Neural cell (in vitro differentiated cells): Measurements from ENCODE around the gene ATP13A2. TPM values are rescaled to one million over a fixed set of nuclear protein-coding genes. Genes with fewer than 3 reads are reported as not detected.

Experiments used
- H2AFZ ChIP-seq: fragments of 200-600, 300-800 bp; sonication (generic), shearing (Covaris generic); 2 replicates; pipeline ENCODE4 v1.6.0; 2014; ENCODE audit warnings: low read depth, mild to moderate bottlenecking, antibody characterized with exemption, low read length, moderate library complexity
- H3F3A ChIP-seq: fragments of 200-600 bp; shearing (Covaris generic); 2 replicates; pipeline ENCODE4 v1.6.1; 2016; ENCODE audit warnings: mild to moderate bottlenecking, moderate library complexity, mixed read lengths, antibody characterized with exemption, low read length; ENCODE audit not compliant: insufficient read depth, poor library complexity, severe bottlenecking
- H3K27ac ChIP-seq: fragments of 200-600, 300-800 bp; sonication (generic), shearing (Covaris generic); 2 replicates; pipeline ENCODE4 v1.5.1; 2014; ENCODE audit warnings: mild to moderate bottlenecking, low read length, moderate library complexity
- H3K27me3 ChIP-seq: fragments of 300-800, 200-600 bp; sonication (generic), shearing (Covaris generic); 2 replicates; pipeline ENCODE4 v1.6.0; 2014; ENCODE audit warnings: mild to moderate bottlenecking, low read depth, low read length, moderate library complexity; ENCODE audit not compliant: insufficient read depth
- H3K36me3 ChIP-seq: fragments of 300-800, 200-600 bp; sonication (generic), shearing (Covaris generic); 2 replicates; pipeline ENCODE4 v1.5.1; 2014; ENCODE audit warnings: mild to moderate bottlenecking, antibody characterized with exemption, low read length, moderate library complexity; ENCODE audit not compliant: insufficient read depth
- H3K4me2 ChIP-seq: fragments of 300-800, 200-600 bp; sonication (generic), shearing (Covaris generic); 2 replicates; pipeline ENCODE4 v1.6.0; 2014; ENCODE audit warnings: mild to moderate bottlenecking, low read length
- H3K4me3 ChIP-seq: fragments of 300-800, 200-600 bp; sonication (generic), shearing (Covaris generic); 2 replicates; pipeline ENCODE4 v1.5.1; 2014; ENCODE audit warnings: mild to moderate bottlenecking, low read length, moderate library complexity
- H3K79me2 ChIP-seq: fragments of 200-600 bp; shearing (Covaris generic); replicated peaks from 2 replicates; pipeline ENCODE4 v1.6.0; 2014; ENCODE audit warnings: mild to moderate bottlenecking, low read length, moderate library complexity; ENCODE audit not compliant: insufficient read depth
- H3K9ac ChIP-seq: fragments of 300-800, 200-600 bp; sonication (generic), shearing (Covaris generic); 2 replicates; pipeline ENCODE4 v1.6.1; 2016; ENCODE audit warnings: mild to moderate bottlenecking, low read length, mixed read lengths
- H3K9me2 ChIP-seq: fragments of 200-600 bp; shearing (Covaris generic); 2 replicates; pipeline ENCODE4 v1.6.1; 2016; ENCODE audit warnings: mild to moderate bottlenecking, low read length, mixed read lengths; ENCODE audit not compliant: insufficient read depth
- H3K9me3 ChIP-seq: fragments of 200-600, 300-800 bp; sonication (generic), shearing (Covaris generic); 2 replicates; pipeline ENCODE4 v1.6.1; 2016; ENCODE audit warnings: mild to moderate bottlenecking, mixed run types, low read length, moderate library complexity, mixed read lengths
- H4K20me1 ChIP-seq: fragments of 200-600 bp; shearing (Covaris generic); 2 replicates; pipeline ENCODE4 v1.6.1; 2016; ENCODE audit warnings: mild to moderate bottlenecking, mixed run types; ENCODE audit not compliant: insufficient read depth
- EP300 ChIP-seq: fragments of 450-650 bp; conservative IDR thresholded peaks from 2 replicates; pipeline ENCODE4 v1.6.1; 2014; ENCODE audit warnings: antibody characterized with exemption, mild to moderate bottlenecking, moderate library complexity; ENCODE audit not compliant: poor library complexity, severe bottlenecking
- EZH2 ChIP-seq: fragments of 200-600, 300-800 bp; shearing (Covaris generic), sonication (generic); IDR thresholded peaks from 2 replicates; pipeline ENCODE4 v1.6.1; 2014; ENCODE audit warnings: antibody characterized with exemption, low read length, borderline replicate concordance, mild to moderate bottlenecking; ENCODE audit not compliant: insufficient read depth, poor library complexity, severe bottlenecking
- MXI1 ChIP-seq: fragments of 450-650 bp; conservative IDR thresholded peaks from 2 replicates; pipeline ENCODE4 v1.6.1; 2014; ENCODE audit warnings: antibody characterized with exemption, mild to moderate bottlenecking; ENCODE audit not compliant: poor library complexity, severe bottlenecking
- POLR2AphosphoS5 ChIP-seq: IDR thresholded peaks from 2 replicates; pipeline ENCODE4 v1.6.1; 2012
- RAD21 ChIP-seq: fragments of 450-650 bp; conservative IDR thresholded peaks from 2 replicates; pipeline ENCODE4 v1.6.1; 2014; ENCODE audit warnings: antibody characterized with exemption, mild to moderate bottlenecking, moderate library complexity
- SMC3 ChIP-seq: fragments of 450-650 bp; conservative IDR thresholded peaks from 2 replicates; pipeline ENCODE4 v1.6.1; 2014; ENCODE audit warnings: antibody characterized with exemption, mild to moderate bottlenecking, moderate library complexity; ENCODE audit not compliant: poor library complexity
- TAF1 ChIP-seq: IDR thresholded peaks from 2 replicates; pipeline ENCODE4 v1.6.1; 2012; ENCODE audit warnings: low read depth
- polyA plus RNA-seq: library from polyadenylated mRNA; depleted of rRNA; stranded (reverse); fragments of >200 nt; gene quantifications from 2 replicates; pipeline ENCODE4 v1.2.3, GENCODE V29; 2014
- TF ChIP-seq, protein P1 (sequence below): IDR thresholded peaks from 2 replicates; pipeline ENCODE4 v1.6.1; 2012; ENCODE audit warnings: borderline replicate concordance
- TF ChIP-seq, protein P2 (sequence below): fragments of 450-650 bp; IDR thresholded peaks from 2 replicates; pipeline ENCODE4 v1.5.1; 2014; ENCODE audit warnings: antibody characterized with exemption, mild to moderate bottlenecking, moderate library complexity; ENCODE audit not compliant: poor library complexity, severe bottlenecking

The ATP13A2 gene
- polyA plus RNA-seq, 1 donor from 2014 or later = 43.3 TPM

DNA sequence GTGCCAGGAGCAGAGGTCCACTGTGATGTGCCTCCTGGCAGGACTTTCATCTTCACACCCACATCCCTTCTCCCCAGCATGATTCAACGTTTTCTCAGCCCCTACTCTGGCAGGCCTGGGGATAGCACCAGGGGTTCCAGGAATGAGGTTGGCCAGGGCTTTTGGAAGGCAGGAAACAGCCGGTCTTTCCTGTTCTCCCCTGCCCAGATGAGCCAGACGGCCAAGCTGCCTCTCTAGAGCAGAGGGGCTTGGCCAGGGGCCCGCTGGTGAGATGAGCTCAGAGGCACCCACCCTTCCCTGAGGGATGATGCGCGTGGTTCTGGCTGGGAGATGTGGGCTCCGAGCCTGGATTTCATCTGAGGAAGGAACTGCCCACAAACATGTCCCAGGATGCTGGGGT lies 27.0 kb downstream of the ATP13A2 start:
- Histone ChIP-seq H4K20me1 (no peaks in the 10 kb centered on the region), H2AFZ (no peak overlapping the region), H3K36me3 (no peaks in the 10 kb centered on the region), H3K4me3 (no peak overlapping the region), H3F3A (no peaks in the 10 kb centered on the region), H3K9me3 (no peaks in the 10 kb centered on the region), H3K27ac (no peak overlapping the region), H3K9me2 (no peaks in the 10 kb centered on the region), H3K9ac (no peak overlapping the region), H3K4me2 (no peak overlapping the region), H3K79me2 (peaks cover 4% of the 10 kb centered on the region), H3K27me3 (peaks cover 4% of the 10 kb centered on the region)
- TF ChIP-seq, protein P1, sequence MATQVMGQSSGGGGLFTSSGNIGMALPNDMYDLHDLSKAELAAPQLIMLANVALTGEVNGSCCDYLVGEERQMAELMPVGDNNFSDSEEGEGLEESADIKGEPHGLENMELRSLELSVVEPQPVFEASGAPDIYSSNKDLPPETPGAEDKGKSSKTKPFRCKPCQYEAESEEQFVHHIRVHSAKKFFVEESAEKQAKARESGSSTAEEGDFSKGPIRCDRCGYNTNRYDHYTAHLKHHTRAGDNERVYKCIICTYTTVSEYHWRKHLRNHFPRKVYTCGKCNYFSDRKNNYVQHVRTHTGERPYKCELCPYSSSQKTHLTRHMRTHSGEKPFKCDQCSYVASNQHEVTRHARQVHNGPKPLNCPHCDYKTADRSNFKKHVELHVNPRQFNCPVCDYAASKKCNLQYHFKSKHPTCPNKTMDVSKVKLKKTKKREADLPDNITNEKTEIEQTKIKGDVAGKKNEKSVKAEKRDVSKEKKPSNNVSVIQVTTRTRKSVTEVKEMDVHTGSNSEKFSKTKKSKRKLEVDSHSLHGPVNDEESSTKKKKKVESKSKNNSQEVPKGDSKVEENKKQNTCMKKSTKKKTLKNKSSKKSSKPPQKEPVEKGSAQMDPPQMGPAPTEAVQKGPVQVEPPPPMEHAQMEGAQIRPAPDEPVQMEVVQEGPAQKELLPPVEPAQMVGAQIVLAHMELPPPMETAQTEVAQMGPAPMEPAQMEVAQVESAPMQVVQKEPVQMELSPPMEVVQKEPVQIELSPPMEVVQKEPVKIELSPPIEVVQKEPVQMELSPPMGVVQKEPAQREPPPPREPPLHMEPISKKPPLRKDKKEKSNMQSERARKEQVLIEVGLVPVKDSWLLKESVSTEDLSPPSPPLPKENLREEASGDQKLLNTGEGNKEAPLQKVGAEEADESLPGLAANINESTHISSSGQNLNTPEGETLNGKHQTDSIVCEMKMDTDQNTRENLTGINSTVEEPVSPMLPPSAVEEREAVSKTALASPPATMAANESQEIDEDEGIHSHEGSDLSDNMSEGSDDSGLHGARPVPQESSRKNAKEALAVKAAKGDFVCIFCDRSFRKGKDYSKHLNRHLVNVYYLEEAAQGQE = no peak
- TF ChIP-seq MXI1 (no peak), RAD21 (no peak), POLR2AphosphoS5 (no peak), EZH2 (no peak), TAF1 (no peak), EP300 (no peak), SMC3 (no peak)
- TF ChIP-seq, protein P2, sequence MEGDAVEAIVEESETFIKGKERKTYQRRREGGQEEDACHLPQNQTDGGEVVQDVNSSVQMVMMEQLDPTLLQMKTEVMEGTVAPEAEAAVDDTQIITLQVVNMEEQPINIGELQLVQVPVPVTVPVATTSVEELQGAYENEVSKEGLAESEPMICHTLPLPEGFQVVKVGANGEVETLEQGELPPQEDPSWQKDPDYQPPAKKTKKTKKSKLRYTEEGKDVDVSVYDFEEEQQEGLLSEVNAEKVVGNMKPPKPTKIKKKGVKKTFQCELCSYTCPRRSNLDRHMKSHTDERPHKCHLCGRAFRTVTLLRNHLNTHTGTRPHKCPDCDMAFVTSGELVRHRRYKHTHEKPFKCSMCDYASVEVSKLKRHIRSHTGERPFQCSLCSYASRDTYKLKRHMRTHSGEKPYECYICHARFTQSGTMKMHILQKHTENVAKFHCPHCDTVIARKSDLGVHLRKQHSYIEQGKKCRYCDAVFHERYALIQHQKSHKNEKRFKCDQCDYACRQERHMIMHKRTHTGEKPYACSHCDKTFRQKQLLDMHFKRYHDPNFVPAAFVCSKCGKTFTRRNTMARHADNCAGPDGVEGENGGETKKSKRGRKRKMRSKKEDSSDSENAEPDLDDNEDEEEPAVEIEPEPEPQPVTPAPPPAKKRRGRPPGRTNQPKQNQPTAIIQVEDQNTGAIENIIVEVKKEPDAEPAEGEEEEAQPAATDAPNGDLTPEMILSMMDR = no peak

DNA sequence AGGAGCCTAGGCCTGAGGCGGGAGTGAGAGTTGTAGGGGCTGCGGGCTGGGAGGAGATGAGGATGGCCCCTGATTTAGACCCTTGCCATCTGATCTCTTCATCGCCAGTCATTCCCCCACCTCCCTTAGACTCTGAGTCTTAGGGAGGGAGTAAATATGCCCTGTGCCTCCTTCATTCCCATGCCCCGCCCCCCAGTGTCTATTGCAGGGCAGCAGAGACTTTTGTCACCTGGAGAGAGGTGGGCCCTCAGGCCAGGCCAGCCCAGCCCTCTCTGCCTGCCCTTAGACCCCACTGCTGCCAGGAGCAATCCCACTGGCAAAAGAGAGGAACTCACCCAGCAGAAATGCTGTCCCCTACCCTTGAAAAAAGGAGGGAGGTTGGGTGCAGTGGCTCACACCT lies 28.1 kb downstream of the ATP13A2 start:
- Histone ChIP-seq H4K20me1 (no peaks in the 10 kb centered on the region), H3K27me3 (peaks cover 4% of the 10 kb centered on the region), H3F3A (no peaks in the 10 kb centered on the region), H3K9me2 (no peaks in the 10 kb centered on the region), H2AFZ (no peak overlapping the region), H3K4me3 (no peak overlapping the region), H3K9me3 (no peaks in the 10 kb centered on the region), H3K27ac (no peak overlapping the region), H3K79me2 (peaks cover 4% of the 10 kb centered on the region), H3K4me2 (no peak overlapping the region), H3K36me3 (no peaks in the 10 kb centered on the region), H3K9ac (no peak overlapping the region)
- TF ChIP-seq POLR2AphosphoS5 (no peak), MXI1 (no peak), TAF1 (no peak), RAD21 (no peak), EP300 (no peak)
